Hair follicle dermal papilla cell (primary cell): ENCODE data around the gene GDF10. TPM values are rescaled to one million over a fixed set of nuclear protein-coding genes. Genes with fewer than 3 reads are reported as not detected.

ENCODE experiments used
- total RNA-seq: library from RNA; depleted of rRNA; stranded (reverse); fragments of >200 nt; gene quantifications from 2 replicates; pipeline ENCODE4 v1.2.3, GENCODE V29; 2012

The GDF10 gene, protein sequence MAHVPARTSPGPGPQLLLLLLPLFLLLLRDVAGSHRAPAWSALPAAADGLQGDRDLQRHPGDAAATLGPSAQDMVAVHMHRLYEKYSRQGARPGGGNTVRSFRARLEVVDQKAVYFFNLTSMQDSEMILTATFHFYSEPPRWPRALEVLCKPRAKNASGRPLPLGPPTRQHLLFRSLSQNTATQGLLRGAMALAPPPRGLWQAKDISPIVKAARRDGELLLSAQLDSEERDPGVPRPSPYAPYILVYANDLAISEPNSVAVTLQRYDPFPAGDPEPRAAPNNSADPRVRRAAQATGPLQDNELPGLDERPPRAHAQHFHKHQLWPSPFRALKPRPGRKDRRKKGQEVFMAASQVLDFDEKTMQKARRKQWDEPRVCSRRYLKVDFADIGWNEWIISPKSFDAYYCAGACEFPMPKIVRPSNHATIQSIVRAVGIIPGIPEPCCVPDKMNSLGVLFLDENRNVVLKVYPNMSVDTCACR
- total RNA-seq = not detected in 2 replicates

DNA sequence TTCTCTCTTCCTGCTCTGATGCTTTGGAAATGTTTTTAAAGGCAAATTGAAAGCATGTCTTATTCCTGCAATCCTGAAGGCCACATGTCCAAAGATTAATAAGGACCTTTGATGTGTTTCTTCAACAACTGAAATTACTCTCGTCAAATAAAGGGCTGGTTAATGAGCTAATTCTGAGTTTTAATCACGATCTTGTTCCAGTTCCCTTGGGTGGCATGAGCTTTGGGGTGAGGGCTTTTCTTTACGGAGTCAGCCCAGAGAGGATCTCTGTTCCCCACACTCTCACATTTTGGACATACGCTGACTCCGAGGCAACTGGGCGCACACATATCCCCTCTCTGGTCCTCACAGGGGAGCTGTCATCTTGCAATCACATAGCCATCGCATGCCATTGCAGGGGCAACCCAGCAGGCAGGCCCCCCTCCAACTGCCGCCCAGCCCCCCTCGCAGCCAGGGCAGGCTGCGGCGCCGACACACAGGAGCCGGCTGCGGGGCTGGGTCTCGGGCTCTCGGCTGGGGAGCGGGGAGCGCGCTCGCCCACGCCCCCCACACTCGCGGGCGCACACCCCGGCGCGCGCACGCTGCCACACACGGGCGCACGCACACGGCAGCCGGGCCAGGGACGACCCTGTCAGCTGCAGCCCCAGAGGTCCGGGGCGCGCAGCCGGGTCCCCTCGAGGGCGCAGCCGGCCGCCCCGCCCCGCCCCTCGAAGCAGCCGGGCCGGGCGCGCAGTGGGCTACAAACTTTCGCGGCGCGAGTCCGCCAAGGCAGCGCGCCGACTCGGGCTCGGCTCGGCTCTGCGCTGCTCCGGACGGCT lies at the start of gene GDF10:
Gene GDF10, plus strand, starts transcription at position 587 of the 818 bp plus-strand sequence. CDS start 455 bp downstream, outside the sequence.

DNA sequence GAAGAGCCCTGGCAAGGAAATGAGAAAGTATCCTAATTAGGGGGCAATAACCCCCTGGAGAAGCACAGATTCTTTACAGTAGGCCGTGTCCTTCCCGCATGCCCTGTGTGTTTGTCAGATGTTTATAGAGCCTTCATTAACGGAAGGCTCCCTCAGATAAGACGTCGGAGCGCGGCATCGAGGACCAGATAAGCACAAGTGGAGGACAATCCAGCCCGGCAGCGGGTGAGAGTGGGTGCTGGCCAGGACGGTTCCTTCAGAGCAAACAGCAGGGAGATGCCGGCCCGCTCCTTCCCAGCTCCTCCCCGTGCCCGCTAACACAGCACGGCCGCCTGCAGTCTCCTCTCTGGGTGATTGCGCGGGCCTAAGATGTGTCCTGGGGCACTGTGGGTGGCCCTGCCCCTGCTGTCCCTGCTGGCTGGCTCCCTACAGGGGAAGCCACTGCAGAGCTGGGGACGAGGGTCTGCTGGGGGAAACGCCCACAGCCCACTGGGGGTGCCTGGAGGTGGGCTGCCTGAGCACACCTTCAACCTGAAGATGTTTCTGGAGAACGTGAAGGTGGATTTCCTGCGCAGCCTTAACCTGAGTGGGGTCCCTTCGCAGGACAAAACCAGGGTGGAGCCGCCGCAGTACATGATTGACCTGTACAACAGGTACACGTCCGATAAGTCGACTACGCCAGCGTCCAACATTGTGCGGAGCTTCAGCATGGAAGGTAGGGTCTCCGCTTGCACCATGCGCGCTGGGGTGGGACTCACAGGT lies 22.5 kb downstream of the GDF10 start, which contains the start of gene GDF2:
Gene GDF2, plus strand, starts transcription at position 155 of the 762 bp plus-strand sequence. Its CDS starts 215 bp downstream, at position 370.

DNA sequence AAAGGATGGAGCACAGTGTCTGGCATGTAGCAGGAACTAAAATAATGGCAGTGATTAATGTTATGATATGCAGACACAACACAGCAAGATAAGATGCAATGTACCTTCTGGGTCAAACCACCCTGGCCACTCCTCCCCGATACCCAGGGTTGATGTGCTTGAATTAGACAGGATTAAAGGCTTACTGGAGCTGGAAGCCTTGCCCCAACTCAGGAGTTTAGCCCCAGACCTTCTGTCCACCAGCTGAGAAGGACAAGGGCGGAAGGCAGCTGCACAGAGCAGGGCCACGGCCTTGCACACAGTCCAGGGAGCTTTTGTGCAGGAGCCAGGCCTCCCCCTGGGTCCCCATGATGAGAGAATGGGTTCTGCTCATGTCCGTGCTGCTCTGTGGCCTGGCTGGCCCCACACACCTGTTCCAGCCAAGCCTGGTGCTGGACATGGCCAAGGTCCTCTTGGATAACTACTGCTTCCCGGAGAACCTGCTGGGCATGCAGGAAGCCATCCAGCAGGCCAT lies 48.2 kb downstream of the GDF10 start, which contains the start of gene RBP3:
Gene RBP3, plus strand, starts transcription at position 226 of the 514 bp plus-strand sequence. Its CDS starts 122 bp downstream, at position 348.

Other genes starting within 250 kb of the GDF10 start
- gene GDF2, start 22.3 kb downstream of the GDF10 start, total RNA-seq = not detected in 2 replicates
- gene RBP3, start 48.2 kb downstream of the GDF10 start, total RNA-seq = not detected in 2 replicates
- under 0.01 TPM in 2 replicates for gene ZNF488, start 84.1 kb downstream of the GDF10 start, total RNA-seq
- 0.97 and 1.1 TPM in 2 replicates for gene ANXA8, start 183.9 kb downstream of the GDF10 start, total RNA-seq
- not detected in 2 replicates for gene FAM25G, start 191.5 kb downstream of the GDF10 start, total RNA-seq
- 2.3 and 4.1 TPM in 2 replicates for gene AGAP9, start 223.4 kb downstream of the GDF10 start, total RNA-seq